Stimulated activated naive CD8-positive, alpha-beta T cell treated with anti-CD3 and anti-CD28 coated beads, Interleukin-15, amount 100 ng/mL, for 72 hours (primary cell): ENCODE measurements around the gene PRSS50.
"Not testable (repeated sequence)": the region's sequence is repeated elsewhere in the genome, so short reads cannot be mapped to it uniquely, and the experiment has no call there.

Experiments
- ATAC-seq: fragments of 150-1000 bp; cut with Tn5 transposase; 2 replicates; pipeline ENCODE4 v1.10.0; 2021; ENCODE audit warnings: mild to moderate bottlenecking, moderate library complexity
- DNase-seq, 2 donors: peaks; one replicate each; pipeline ENCODE4 v3.0.0; 2021 to 2022
- H3K27ac Mint-ChIP-seq, 2 donors: one replicate each; pipeline ENCODE4 v1.8.0; 2022; ENCODE audit warnings: mild to moderate bottlenecking in 2 of 2, mixed read lengths in 2 of 2, moderate library complexity in 2 of 2
- H3K27me3 Mint-ChIP-seq: one replicate; pipeline ENCODE4 v1.8.0; 2022; ENCODE audit warnings: mixed read lengths
- H3K4me1 Mint-ChIP-seq: one replicate; pipeline ENCODE4 v1.8.0; 2022; ENCODE audit warnings: mild to moderate bottlenecking, mixed read lengths
- H3K4me3 Mint-ChIP-seq, 2 donors: one replicate each; pipeline ENCODE4 v1.8.0; 2022; ENCODE audit warnings: mild to moderate bottlenecking in 2 of 2, mixed read lengths in 2 of 2, moderate library complexity in 1 of 2
- H3K9me3 Mint-ChIP-seq, 2 donors: one replicate each; pipeline ENCODE4 v1.8.0; 2022; ENCODE audit warnings: mixed read lengths in 2 of 2

The PRSS50 gene

GRCh38 chr3:46705022-46705530, 12.6 kb downstream of the PRSS50 start:
- H3K4me1 Mint-ChIP-seq: peaks cover 7% of the 10 kb centered on the region
- H3K27ac Mint-ChIP-seq: no peak overlapping the region
- H3K4me3 Mint-ChIP-seq: no peak overlapping the region
- DNase-seq: peak; percentile 67 to 70
- H3K9me3 Mint-ChIP-seq: no peaks in the 10 kb centered on the region
- peak; percentile 80 for ATAC-seq
- peaks cover 13% of the 10 kb centered on the region for H3K27me3 Mint-ChIP-seq

- H3K9me3 Mint-ChIP-seq, DNase-seq: not testable (repeated sequence)
Measured at GRCh38 chr3:46704346-46704745, 13.3 kb downstream of the PRSS50 start.

GRCh38 chr3:46703013-46703520, 14.6 kb downstream of the PRSS50 start:
- no peak for DNase-seq
- H3K4me1 Mint-ChIP-seq: peaks cover 7% of the 10 kb centered on the region
- H3K4me3 Mint-ChIP-seq: no peak overlapping the region
- no peak overlapping the region for H3K27ac Mint-ChIP-seq
- H3K27me3 Mint-ChIP-seq: peaks cover 13% of the 10 kb centered on the region
- no peak for ATAC-seq
- no peaks in the 10 kb centered on the region for H3K9me3 Mint-ChIP-seq

More at GRCh38 chr3:46704346-46704745, 13.3 kb downstream of the PRSS50 start:
- peaks cover 13% of the 10 kb centered on the region for H3K27me3 Mint-ChIP-seq
- not testable (repeated sequence) for ATAC-seq, H3K4me1 Mint-ChIP-seq, H3K4me3 Mint-ChIP-seq, H3K27ac Mint-ChIP-seq

- H3K4me3 Mint-ChIP-seq: no peak overlapping the region
- no peak overlapping the region for H3K27ac Mint-ChIP-seq
Measured at GRCh38 chr3:46702246-46703012, 15.2 kb downstream of the PRSS50 start.

GRCh38 chr3:46701181-46701939, 16.3 kb downstream of the PRSS50 start, which contains the start of gene TMIE:
Gene TMIE, plus strand, starts transcription at chr3:46701392. Its CDS starts 96 bp downstream, at chr3:46701488.
- peak; percentile 13 for ATAC-seq
- peaks cover 13% of the 10 kb centered on the region for H3K27me3 Mint-ChIP-seq
- H3K9me3 Mint-ChIP-seq: no peaks in the 10 kb centered on the region
- H3K4me1 Mint-ChIP-seq: peaks cover 7% of the 10 kb centered on the region
- H3K4me3 Mint-ChIP-seq: peak within 1 kb of the TSS; percentile 34
- H3K27ac Mint-ChIP-seq: no peak within 1 kb of the TSS
- no peak for DNase-seq

More at GRCh38 chr3:46702246-46703012, 15.2 kb downstream of the PRSS50 start:
- DNase-seq: no peak
- no peak for ATAC-seq
- Mint-ChIP-seq H3K27me3 (peaks cover 13% of the 10 kb centered on the region), H3K4me1 (peaks cover 7% of the 10 kb centered on the region), H3K9me3 (no peaks in the 10 kb centered on the region)

GRCh38 chr3:46700772-46701171, 16.9 kb downstream of the PRSS50 start:
- peaks cover 13% of the 10 kb centered on the region for H3K27me3 Mint-ChIP-seq
- DNase-seq: no peak
- no peak overlapping the region for H3K27ac Mint-ChIP-seq
- no peak for ATAC-seq
- peaks cover 12% of the 10 kb centered on the region for H3K4me1 Mint-ChIP-seq
- no peak overlapping the region for H3K4me3 Mint-ChIP-seq
- H3K9me3 Mint-ChIP-seq: no peaks in the 10 kb centered on the region

GRCh38 chr3:46699676-46700523, 17.8 kb downstream of the PRSS50 start:
- Mint-ChIP-seq H3K27ac (no peak overlapping the region), H3K27me3 (peaks cover 13% of the 10 kb centered on the region), H3K4me1 (peaks cover 20% of the 10 kb centered on the region), H3K4me3 (no peak overlapping the region), H3K9me3 (no peaks in the 10 kb centered on the region)
- ATAC-seq (no peak), DNase-seq (no peak)

GRCh38 chr3:46695962-46696894, 21.4 kb downstream of the PRSS50 start:
- ATAC-seq: no peak
- DNase-seq: no peak
- no peaks in the 10 kb centered on the region for H3K9me3 Mint-ChIP-seq
- peaks cover 19% of the 10 kb centered on the region for H3K27me3 Mint-ChIP-seq
- peak overlapping the region; percentile 93 to 95 for H3K27ac Mint-ChIP-seq
- peaks cover 46% of the 10 kb centered on the region for H3K4me1 Mint-ChIP-seq
- H3K4me3 Mint-ChIP-seq: no peak overlapping the region

GRCh38 chr3:46695177-46695961, 22.3 kb downstream of the PRSS50 start:
- H3K4me3 Mint-ChIP-seq: peak overlapping the region; percentile 61 to 76
- ATAC-seq (peak; percentile 54), DNase-seq (peak; percentile 58 to 59)
- H3K4me1 Mint-ChIP-seq: peaks cover 48% of the 10 kb centered on the region
- H3K9me3 Mint-ChIP-seq: no peaks in the 10 kb centered on the region
- H3K27ac Mint-ChIP-seq: peak overlapping the region; percentile 93 to 95
- peaks cover 19% of the 10 kb centered on the region for H3K27me3 Mint-ChIP-seq

GRCh38 chr3:46694520-46694919, 23.1 kb downstream of the PRSS50 start:
- peak overlapping the region; percentile 64 to 76 for H3K4me3 Mint-ChIP-seq
- ATAC-seq (no peak), DNase-seq (no peak)
- H3K4me1 Mint-ChIP-seq: peaks cover 48% of the 10 kb centered on the region
- H3K27me3 Mint-ChIP-seq: peaks cover 19% of the 10 kb centered on the region
- no peaks in the 10 kb centered on the region for H3K9me3 Mint-ChIP-seq
- H3K27ac Mint-ChIP-seq: no peak overlapping the region

GRCh38 chr3:46693892-46694226, 23.8 kb downstream of the PRSS50 start:
- Mint-ChIP-seq H3K4me1 (peaks cover 48% of the 10 kb centered on the region), H3K4me3 (peak overlapping the region; percentile 64 to 76), H3K9me3 (no peaks in the 10 kb centered on the region), H3K27ac (peak overlapping the region in 1 of 2 donors; percentile 63), H3K27me3 (peaks cover 19% of the 10 kb centered on the region)
- ATAC-seq (peak; percentile 54), DNase-seq (peak; percentile 48 to 51)

GRCh38 chr3:46693038-46693891, 24.4 kb downstream of the PRSS50 start, which contains the start of gene ALS2CL:
Gene ALS2CL, minus strand, starts transcription at chr3:46693679. Its CDS starts 4,239 bp downstream, at chr3:46689440.
- peak within 1 kb of the TSS in 1 of 2 donors; percentile 63 for H3K27ac Mint-ChIP-seq
- peaks cover 48% of the 10 kb centered on the region for H3K4me1 Mint-ChIP-seq
- peak within 1 kb of the TSS; percentile 76 to 80 for H3K4me3 Mint-ChIP-seq
- peak; percentile 70 for ATAC-seq
- H3K27me3 Mint-ChIP-seq: peaks cover 19% of the 10 kb centered on the region
- H3K9me3 Mint-ChIP-seq: no peaks in the 10 kb centered on the region
- peak; percentile 56 to 63 for DNase-seq

- DNase-seq (no peak), ATAC-seq (no peak)
- no peaks in the 10 kb centered on the region for H3K9me3 Mint-ChIP-seq
- H3K27me3 Mint-ChIP-seq: peaks cover 19% of the 10 kb centered on the region
- peaks cover 48% of the 10 kb centered on the region for H3K4me1 Mint-ChIP-seq
- H3K4me3 Mint-ChIP-seq: peak overlapping the region; percentile 76 to 80
- no peak overlapping the region for H3K27ac Mint-ChIP-seq
Measured at GRCh38 chr3:46692566-46692990, 25.1 kb downstream of the PRSS50 start.
